HUES64 (cell line): ENCODE data around the gene SVIL.
"Not testable (repeated sequence)": the region's sequence is repeated elsewhere in the genome, so short reads cannot be mapped to it uniquely, and the experiment has no call there.

Experiments
- H3K27ac ChIP-seq: 2 replicates; pipeline ENCODE4 v1.7.0; 2013; ENCODE audit warnings: low read depth, low read length, inconsistent platforms
- H3K27me3 ChIP-seq: 2 replicates; pipeline ENCODE4 v1.6.1; 2013; ENCODE audit warnings: mild to moderate bottlenecking, low read length; ENCODE audit not compliant: insufficient read depth
- H3K36me3 ChIP-seq: 2 replicates; pipeline ENCODE4 v1.6.1; 2013; ENCODE audit warnings: mild to moderate bottlenecking, low read length; ENCODE audit not compliant: insufficient read depth
- H3K4me1 ChIP-seq: 2 replicates; pipeline ENCODE4 v1.6.1; 2013; ENCODE audit warnings: mild to moderate bottlenecking, low read length, moderate library complexity; ENCODE audit not compliant: insufficient read depth
- H3K4me3 ChIP-seq: 2 replicates; pipeline ENCODE4 v1.5.1; 2013; ENCODE audit warnings: mild to moderate bottlenecking, low read length, moderate library complexity
- H3K9ac ChIP-seq: 2 replicates; pipeline ENCODE4 v1.6.1; 2013; ENCODE audit warnings: mild to moderate bottlenecking, low read depth, low read length
- H3K9me3 ChIP-seq: 2 replicates; pipeline ENCODE4 v1.6.1; 2013; ENCODE audit warnings: low read depth, low read length; ENCODE audit not compliant: insufficient read depth
- WGBS: fragments of 150-250, 120-280 bp; methylation state at CpG from one replicate; pipeline ENCODE4 v1.1.7; 2013; ENCODE audit warnings: missing lambda C conversion rate; 5-methylcytosine and 5-hydroxymethylcytosine counted together

Gene SVIL

GRCh38 chr10:29496341-29497162, 138.2 kb downstream of the SVIL start:
- no peak overlapping the region for H3K4me3 ChIP-seq
- H3K27me3 ChIP-seq = no peaks in the 10 kb centered on the region
- H3K9me3 ChIP-seq = no peaks in the 10 kb centered on the region
- 0 out of 2 replicates have a peak, but pooled peaks cover 2% of the 10 kb centered on the region for H3K4me1 ChIP-seq
- WGBS = 32% methylated on average over 12 of the region's 14 CpGs
- no peak overlapping the region for H3K9ac ChIP-seq
- H3K36me3 ChIP-seq = peaks cover 22% of the 10 kb centered on the region; the same call in 1 of the 2 replicates
- H3K27ac ChIP-seq = peak overlapping the region; percentile 23; the same call in 1 of the 2 replicates

- no peaks in the 10 kb centered on the region for H3K27me3 ChIP-seq
- no peak overlapping the region for H3K9ac ChIP-seq
- H3K9me3 ChIP-seq = no peaks in the 10 kb centered on the region
- no peak overlapping the region for H3K4me3 ChIP-seq
- H3K4me1 ChIP-seq = 0 out of 2 replicates have a peak, but pooled peaks cover 2% of the 10 kb centered on the region
- peaks cover 26% of the 10 kb centered on the region; the same call in 1 of the 2 replicates for H3K36me3 ChIP-seq
- 90% methylated on average over 9 of the region's 9 CpGs for WGBS
- H3K27ac ChIP-seq = no peak overlapping the region
Measured at GRCh38 chr10:29495366-29495765, 139.4 kb downstream of the SVIL start.

GRCh38 chr10:29493697-29494096, 141.1 kb downstream of the SVIL start:
- no peaks in the 10 kb centered on the region for H3K9me3 ChIP-seq
- H3K27me3 ChIP-seq = no peaks in the 10 kb centered on the region
- H3K9ac ChIP-seq = no peak overlapping the region
- peaks cover 39% of the 10 kb centered on the region for H3K36me3 ChIP-seq
- H3K4me1 ChIP-seq = 0 out of 2 replicates have a peak, but pooled peaks cover 2% of the 10 kb centered on the region
- no peak overlapping the region for H3K4me3 ChIP-seq
- H3K27ac ChIP-seq = no peak overlapping the region
- WGBS = 92% methylated on average over 6 of the region's 6 CpGs

GRCh38 chr10:29492774-29493173, 142.0 kb downstream of the SVIL start:
- H3K27ac ChIP-seq = no peak overlapping the region
- H3K9ac ChIP-seq = no peak overlapping the region
- no peak overlapping the region for H3K4me3 ChIP-seq
- WGBS = 94% methylated on average over 11 of the region's 11 CpGs
- no peaks in the 10 kb centered on the region for H3K9me3 ChIP-seq
- 0 out of 2 replicates have a peak, but pooled peaks cover 2% of the 10 kb centered on the region for H3K4me1 ChIP-seq
- no peaks in the 10 kb centered on the region for H3K27me3 ChIP-seq
- peaks cover 43% of the 10 kb centered on the region for H3K36me3 ChIP-seq

- H3K9ac ChIP-seq = no peak overlapping the region
- H3K9me3 ChIP-seq = no peaks in the 10 kb centered on the region
- H3K4me3 ChIP-seq = no peak overlapping the region
- WGBS = 92% methylated on average over 5 of the region's 5 CpGs
- H3K36me3 ChIP-seq = peaks cover 45% of the 10 kb centered on the region
- H3K27ac ChIP-seq = no peak overlapping the region
- no peaks in the 10 kb centered on the region for H3K27me3 ChIP-seq
- H3K4me1 ChIP-seq = 0 out of 2 replicates have a peak, but pooled peaks cover 2% of the 10 kb centered on the region
Measured at GRCh38 chr10:29491918-29492317, 142.9 kb downstream of the SVIL start.

- H3K27me3 ChIP-seq, H3K4me3 ChIP-seq, H3K9ac ChIP-seq, H3K9me3 ChIP-seq, H3K4me1 ChIP-seq, H3K27ac ChIP-seq: not testable (repeated sequence)
- 95% methylated on average over 15 of the region's 16 CpGs for WGBS
- peaks cover 53% of the 10 kb centered on the region for H3K36me3 ChIP-seq
Measured at GRCh38 chr10:29490781-29491280, 143.9 kb downstream of the SVIL start.

- not testable (repeated sequence) for H3K9me3 ChIP-seq, H3K4me1 ChIP-seq, H3K27ac ChIP-seq, H3K27me3 ChIP-seq, H3K4me3 ChIP-seq, H3K9ac ChIP-seq
- peaks cover 55% of the 10 kb centered on the region for H3K36me3 ChIP-seq
- 95% methylated on average over 14 of the region's 14 CpGs for WGBS
Measured at GRCh38 chr10:29488471-29488870, 146.3 kb downstream of the SVIL start.

GRCh38 chr10:29487884-29488266, 146.9 kb downstream of the SVIL start:
- H3K4me3 ChIP-seq, H3K27ac ChIP-seq, H3K9ac ChIP-seq, H3K27me3 ChIP-seq, H3K9me3 ChIP-seq: not testable (repeated sequence)
- Histone ChIP-seq H3K4me1 (peaks cover 12% of the 10 kb centered on the region; the same call in 1 of the 2 replicates), H3K36me3 (peaks cover 49% of the 10 kb centered on the region)
- WGBS = 73% methylated on average over 7 of the region's 7 CpGs

- WGBS = 93% methylated on average over 19 of the region's 21 CpGs
- H3K4me1 ChIP-seq = peaks cover 18% of the 10 kb centered on the region; the same call in 1 of the 2 replicates
Measured at GRCh38 chr10:29487032-29487883, 147.5 kb downstream of the SVIL start.

GRCh38 chr10:29486433-29486832, 148.3 kb downstream of the SVIL start:
- no peak overlapping the region for H3K27ac ChIP-seq
- H3K4me1 ChIP-seq = peaks cover 20% of the 10 kb centered on the region; the same call in 1 of the 2 replicates
- H3K27me3 ChIP-seq = no peaks in the 10 kb centered on the region
- H3K36me3 ChIP-seq = peaks cover 38% of the 10 kb centered on the region
- 94% methylated on average over 1 of the region's 1 CpG for WGBS
- H3K9me3 ChIP-seq = no peaks in the 10 kb centered on the region
- no peak overlapping the region for H3K4me3 ChIP-seq
- H3K9ac ChIP-seq = no peak overlapping the region

More at GRCh38 chr10:29487032-29487883, 147.5 kb downstream of the SVIL start:
- H3K4me3 ChIP-seq, H3K9ac ChIP-seq, H3K27ac ChIP-seq, H3K27me3 ChIP-seq, H3K9me3 ChIP-seq: not testable (repeated sequence)
- peaks cover 43% of the 10 kb centered on the region for H3K36me3 ChIP-seq

- not testable (repeated sequence) for H3K4me3 ChIP-seq, H3K27ac ChIP-seq, H3K9ac ChIP-seq, H3K27me3 ChIP-seq, H3K9me3 ChIP-seq
- Histone ChIP-seq H3K4me1 (peaks cover 20% of the 10 kb centered on the region; the same call in 1 of the 2 replicates), H3K36me3 (peaks cover 44% of the 10 kb centered on the region)
- WGBS = 88% methylated on average over 8 of the region's 8 CpGs
Measured at GRCh38 chr10:29484677-29485076, 150.1 kb downstream of the SVIL start.
